C1 segment of cervical spinal cord (tissue), 14 donors: ENCODE results near the gene DAP3.
"Not testable (repeated sequence)": the region's sequence is repeated elsewhere in the genome, so short reads cannot be mapped to it uniquely, and the experiment has no call there.

Experiments
- DNase-seq, 14 donors: peaks; one replicate each; lab custom pipeline; 2025; lab: John Stamatoyannopoulos, UW

Gene DAP3

DNA sequence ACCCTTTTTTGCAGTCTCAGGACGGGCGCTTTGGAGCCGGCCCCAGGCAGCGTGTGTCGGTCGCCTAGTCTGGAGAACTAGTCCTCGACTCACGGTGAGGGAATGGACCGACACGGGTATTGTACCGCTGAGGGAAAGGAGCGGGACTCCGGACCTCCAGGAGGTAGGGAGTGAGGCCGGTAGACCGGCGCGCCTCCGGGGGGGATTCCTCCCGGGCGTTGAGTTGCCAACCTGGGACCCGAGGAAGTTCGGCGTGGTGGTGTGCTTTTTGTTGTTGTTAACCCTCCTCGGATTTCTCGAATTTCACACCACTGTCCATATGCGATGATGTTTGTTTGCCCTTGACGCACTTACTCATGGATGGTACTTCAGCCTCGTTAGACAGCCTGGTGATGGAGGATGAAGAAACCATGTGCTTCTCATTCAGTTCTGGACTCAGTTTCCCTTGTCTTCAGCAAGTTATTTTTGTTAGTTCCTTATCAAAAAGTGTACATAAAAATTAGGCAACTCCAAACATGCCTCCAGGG lies at the start of gene DAP3:
Gene DAP3, plus strand, starts transcription at position 11 of the 527 bp plus-strand sequence. CDS start 20,689 bp downstream, outside the sequence.
- not testable (repeated sequence) for DNase-seq

DNA sequence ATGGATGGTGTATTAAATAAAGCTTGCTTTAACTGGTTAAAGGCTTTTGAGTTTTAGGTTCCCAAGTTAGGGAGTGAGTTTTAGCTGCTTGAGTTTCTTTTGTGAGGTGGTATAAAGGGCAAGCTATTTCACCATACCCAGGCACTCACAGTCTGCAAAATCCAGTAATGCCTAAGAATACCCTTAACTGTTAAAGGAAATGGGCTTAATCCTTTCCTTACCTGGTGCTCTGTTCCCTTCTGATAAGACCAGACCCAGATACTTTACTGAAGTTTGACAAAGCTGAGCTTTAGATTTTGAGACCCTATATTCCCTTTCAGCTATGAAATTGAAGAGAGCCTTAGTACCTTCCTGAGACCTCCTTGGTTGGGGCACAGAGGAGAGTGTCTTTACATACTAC lies 48.5 kb upstream of the DAP3 start:
- no peak for DNase-seq

DNA sequence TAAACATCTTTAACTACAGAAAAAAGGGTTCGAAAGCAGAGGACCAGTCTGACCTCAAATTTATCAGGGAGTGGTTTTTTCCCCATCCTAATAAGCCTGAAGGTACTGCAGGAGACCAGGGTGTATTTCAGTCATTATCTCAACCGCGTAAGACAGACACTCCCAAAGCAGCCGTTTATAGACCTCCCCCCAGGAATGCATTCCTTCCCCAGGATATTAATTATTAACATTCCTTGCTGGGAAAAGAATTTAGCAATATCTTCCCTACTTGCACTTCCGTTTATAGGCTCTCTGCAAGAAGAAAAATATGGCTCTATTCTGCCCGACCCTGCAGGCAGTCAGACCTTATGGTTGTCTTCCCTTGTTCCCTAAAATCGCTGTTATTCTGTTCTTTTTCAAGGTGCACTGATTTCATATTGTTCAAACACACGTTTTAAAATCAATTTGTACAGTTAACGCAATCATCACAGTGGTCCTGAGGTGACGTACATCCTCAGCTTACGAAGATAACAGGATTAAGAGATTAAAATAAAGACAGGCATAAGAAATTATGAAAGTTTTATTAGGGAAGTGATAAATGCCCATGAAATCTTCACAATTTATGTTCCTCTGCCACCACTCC lies 46.2 kb upstream of the DAP3 start:
- not testable (repeated sequence) for DNase-seq

DNA sequence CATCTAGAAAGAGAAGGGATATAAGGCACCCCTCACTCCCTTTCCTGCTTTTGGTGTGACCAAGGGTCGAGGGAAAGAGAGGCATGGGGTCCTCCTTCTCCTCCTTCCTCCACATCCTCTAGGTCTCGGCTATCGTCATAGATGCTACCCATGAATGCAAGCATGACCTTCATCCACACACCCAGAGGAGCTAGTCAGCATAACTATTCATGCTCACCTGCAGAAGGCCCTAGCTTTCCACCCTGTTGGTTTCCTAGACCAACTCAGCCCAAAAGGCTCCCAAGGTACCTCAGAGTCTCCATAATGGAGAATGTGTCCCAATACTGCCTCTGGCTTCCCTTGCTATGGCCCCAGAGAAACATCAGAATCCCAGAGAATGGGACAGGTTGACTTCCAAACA lies 45.7 kb upstream of the DAP3 start:
- DNase-seq: no peak

DNA sequence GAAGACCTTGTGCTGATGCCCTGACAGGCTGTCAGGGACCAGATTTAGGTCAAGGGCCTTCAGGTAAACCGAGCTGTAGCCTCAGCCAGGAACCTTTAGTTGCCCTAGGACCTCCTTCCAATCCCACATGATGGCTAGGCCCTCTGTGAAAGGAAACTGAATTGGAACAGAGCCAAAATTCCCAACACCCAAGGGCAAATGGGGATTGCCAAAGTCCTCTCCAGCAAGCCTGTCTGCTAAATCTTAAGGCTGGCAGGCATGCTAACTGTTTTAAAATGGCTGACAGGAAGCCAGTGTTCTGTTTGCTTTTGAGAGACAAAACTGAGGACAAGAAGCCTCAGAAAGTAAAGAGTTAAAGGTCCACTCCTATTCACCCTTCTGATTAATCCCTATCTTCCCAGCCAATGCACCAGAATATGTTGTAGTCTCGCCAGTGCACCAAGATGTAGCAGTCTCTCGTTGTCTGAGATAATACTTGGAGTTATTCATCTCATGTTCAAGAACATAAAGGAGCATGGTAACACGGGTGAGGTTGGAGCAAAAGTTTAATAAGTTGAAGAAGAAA lies 43.8 kb upstream of the DAP3 start:
- peak in 1 of 14 donors; percentile 12 for DNase-seq

DNA sequence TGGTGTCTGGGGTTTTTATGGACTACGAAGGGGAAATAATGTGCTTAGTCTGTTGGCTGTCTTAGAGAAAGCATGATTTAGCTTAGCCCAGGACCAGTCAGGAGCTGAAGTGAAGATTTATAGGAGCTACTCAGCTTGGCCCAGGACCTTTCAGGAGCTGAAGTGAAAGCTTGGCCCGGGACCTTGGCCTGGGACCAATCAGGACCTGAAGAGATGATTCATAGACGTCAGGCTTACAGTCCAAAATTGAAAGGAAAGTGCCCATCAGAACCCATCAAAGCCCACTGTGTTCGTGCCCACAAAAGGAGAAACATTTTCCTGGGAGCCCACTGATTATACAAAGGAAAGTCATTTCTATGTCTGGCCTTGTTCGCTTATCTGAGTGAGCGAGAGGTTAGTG lies 43.2 kb upstream of the DAP3 start:
- DNase-seq: peak in 1 of 14 donors; percentile 16

DNA sequence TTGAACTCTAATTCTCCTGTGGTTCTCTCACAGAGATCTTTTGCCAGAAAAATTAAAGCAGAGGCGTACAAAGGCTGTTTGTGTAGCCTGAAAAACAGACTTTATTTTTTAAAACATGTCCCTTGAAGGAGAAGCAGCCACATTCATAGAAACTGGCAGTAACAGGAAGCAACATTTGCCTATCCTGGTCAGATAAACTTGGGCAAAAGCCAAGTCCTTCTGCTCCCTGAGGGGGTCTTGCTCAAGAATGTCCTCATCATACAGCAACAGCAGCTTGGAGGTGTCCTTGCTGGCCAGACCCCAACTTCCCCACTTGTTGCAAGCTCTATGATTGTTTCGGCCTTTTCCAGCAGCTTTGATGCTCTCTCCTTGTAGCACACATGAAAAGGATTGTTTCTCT lies 42.6 kb upstream of the DAP3 start:
- DNase-seq: no peak

DNA sequence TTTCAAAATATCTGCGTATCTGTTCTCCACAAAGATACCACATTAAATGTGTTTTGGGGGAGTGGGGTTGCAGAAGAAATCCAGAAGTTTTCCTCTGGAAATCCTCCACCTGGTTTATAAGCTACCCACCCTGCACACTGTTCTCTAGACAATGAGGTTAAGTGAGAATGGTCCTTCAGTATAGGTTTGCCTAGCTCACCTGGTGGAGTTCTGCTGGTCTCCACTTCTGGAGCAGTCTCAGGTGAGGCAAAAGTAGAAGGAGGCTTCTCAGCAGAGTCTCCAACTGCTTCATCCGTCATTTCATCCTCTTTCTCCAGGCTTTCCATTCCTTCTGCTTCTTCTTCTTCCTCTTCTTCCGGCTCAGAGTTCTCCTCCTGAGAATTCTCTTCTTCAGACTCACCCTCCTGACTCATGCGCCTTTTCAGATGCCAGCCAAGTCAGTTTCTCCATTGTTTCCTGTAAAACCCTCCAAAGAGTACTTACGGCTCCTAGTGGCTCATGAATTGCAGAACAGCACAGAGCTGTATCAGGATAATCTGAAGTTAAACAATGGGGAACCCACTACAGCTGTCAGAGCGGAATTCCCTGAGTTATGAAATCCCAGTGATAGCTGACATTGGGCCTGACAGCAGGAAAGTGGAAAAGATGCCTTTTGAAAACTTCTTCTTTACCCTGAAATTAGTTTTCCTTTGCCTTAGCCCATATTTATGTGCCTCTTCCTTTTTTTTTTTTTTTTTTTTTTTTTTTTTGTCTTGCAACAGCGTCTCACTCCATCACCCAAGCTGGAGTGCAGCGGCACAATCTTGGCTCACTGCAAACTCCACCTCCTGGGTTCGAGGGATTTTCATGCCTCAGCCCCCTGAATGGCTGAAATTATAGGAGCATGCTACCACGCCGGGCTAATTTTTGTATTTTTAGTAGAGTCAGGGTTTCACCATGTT lies 40.4 kb upstream of the DAP3 start:
- DNase-seq: peak in 4 of 14 donors; percentile 5 to 17 (median 8)

DNA sequence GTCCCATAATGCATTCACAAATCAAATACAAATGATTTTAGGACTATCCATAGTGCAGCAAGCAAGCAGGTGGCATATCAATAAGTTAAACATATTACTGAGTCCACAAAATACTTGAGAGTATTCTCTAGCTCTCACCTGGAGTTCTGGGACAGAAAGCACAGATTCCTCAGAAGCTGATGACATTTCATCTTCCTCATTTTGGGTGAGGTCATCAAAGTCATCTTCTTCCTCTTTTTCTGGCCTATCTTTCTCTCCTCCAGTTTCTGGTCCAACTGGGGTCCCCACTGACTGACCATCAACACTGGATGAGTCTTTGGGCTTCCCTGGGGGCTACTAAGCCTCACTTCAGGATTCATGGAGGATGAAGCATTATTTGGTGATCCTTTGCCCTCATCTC lies 39.2 kb upstream of the DAP3 start:
- no peak for DNase-seq

DNA sequence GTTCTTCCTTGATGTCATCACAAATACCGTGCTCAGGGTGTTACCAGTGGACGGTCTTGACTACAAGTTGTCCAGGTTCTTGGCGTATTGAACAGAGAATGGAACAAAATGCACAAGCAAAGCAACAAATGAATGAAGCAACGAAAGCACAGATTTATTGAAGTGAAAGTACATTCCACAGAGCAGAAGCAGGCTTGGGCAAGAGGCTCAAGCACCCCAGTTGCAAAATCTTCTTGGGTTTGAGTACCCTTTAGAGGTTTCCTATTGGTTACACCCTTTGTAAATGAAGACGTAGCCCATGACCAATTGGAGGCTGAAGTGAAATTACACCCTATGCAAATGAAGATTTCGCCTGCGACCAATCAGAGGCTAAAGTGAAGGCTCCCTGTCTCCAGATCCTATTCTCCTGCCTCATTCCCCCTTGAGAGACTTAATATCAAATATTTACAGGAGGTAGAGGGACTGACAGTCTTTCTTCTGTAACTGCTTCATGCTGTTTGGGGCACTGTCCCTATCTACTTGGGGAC lies 38.6 kb upstream of the DAP3 start:
- no peak for DNase-seq

DNA sequence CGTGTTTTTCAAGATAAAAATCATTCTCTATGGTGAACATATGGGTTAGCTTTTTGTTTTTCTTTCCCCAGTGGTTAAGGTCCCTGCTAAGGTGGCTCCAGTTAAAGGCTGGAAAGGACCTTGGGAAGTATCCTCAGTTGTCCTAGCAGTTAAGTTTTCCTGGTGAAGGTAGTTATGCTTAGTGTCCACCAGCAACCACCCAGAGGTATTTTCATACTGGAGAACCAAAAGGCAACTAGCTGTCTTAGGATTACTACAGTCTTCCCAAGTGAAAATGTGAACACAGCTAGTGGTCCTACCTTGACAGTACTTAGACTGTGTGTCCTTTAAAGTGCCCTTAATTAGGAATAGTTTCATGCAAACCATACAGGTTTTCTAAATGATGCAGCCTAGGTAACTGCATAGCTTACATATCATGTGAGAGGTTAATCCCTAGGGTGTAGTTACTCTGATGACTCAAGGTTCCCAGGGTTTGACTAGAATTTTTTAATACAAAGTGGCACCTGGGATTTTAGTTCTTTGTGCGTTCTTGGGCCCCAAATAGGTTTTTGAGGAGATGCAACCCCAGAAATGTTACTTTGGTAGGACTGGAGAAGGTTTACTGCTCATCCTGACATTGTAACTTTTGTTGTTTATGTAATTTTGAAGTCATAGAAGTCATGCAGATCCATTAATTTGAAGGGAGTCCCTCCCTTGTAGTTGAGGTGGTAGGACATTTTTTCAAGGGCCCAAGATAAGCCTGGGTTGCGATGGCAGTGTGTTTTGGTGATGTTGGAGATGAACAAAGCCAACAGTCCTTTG lies 36.8 kb upstream of the DAP3 start:
- no peak for DNase-seq

DNA sequence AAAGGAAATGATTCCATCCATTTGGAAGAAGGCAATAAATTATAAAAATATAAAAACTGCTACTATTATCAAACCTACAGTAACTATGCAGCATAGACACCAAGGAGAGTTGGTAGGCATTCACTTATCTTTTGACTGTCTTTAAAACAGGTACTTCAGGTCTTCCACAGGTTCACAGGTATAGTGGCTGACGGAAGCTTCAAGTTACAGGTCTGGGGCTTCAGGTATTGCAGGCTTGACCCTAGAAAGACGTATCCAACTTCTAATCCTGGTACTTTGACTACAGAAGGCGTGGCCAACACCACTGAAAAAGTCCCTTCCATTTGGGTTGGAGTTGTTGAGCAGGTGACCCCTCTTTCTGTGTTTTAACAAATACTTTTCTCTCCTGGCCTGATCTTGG lies 35.9 kb upstream of the DAP3 start:
- no peak for DNase-seq

DNA sequence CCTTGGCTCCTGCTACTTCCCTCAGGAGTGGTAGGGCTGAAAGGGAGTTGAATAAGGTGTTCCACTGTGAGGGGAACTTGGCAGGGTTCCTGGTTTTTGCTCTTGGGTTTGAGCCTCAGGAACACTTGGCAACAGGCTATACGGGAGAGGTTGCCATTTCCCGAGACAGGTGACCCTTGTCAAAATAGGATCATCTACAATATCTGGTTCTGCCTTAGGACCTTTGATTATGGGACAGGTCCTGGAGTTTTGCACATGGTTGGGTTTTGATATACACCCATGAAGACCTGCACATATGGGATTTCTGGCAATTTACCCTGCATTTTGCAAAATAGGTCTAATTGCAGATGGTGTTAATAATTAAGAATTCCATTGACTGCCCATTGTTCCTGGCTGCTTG lies 31.4 kb upstream of the DAP3 start:
- peak in 1 of 14 donors; percentile 45 for DNase-seq

DNA sequence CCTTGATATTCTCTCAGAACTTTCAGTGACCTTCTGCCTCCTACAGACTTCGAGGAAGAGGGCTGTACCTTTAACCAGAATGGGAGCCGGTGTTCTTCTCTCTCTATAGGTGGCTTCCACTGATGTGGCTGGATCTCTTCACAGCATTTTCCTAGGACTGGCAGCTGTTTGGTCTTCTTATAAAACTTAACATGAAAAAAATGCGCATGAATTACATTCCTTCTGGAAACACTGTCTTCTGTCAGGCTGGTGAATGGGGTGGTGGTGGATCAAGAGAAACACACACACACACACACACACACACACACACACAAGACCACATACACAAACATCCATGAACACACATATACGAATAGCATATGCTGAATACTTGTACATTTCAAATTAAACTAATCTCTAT lies 27.7 kb upstream of the DAP3 start:
- DNase-seq: not testable (repeated sequence)

DNA sequence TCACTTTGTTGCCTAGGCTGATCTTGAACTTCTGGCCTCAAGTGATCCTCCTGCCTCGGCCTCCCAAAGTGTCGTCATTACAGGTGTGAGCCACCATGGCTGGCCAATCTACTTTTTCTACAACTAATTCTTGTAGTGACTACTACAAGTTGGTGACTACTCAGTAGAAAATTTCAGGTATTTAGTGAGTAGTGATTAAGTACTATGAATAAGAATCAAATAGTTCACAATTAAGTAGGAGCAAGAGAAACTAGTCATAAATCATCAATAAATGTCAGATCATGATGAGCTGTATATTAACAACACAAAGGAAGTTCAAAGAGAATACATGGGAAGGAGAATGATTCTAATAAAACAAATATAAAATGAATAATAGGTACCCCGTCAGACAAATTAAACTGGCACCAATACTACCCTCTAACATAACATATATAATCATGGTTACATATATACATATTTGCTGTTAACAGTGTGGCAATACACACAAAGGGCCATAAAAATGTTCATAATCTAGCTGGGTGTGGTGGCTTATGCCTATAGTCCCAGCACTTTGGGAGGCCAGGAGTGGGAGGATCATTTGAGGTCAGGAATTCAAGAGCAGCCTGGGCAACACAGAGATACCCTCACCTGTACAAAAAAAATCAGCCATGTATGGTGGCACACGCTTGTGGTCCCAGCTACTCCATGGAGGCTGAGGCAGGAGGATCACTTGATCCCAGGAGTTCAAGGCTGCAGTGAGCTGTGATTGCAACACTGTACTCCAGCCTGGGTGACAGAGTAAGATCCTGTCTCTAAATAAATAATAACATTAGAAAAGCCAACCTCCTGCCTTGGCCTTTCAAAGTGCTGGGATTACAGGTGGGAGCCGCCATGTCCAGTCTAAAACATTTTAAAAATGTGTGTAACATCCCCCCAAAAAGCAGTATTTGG lies 19.4 kb upstream of the DAP3 start:
- no peak for DNase-seq

DNA sequence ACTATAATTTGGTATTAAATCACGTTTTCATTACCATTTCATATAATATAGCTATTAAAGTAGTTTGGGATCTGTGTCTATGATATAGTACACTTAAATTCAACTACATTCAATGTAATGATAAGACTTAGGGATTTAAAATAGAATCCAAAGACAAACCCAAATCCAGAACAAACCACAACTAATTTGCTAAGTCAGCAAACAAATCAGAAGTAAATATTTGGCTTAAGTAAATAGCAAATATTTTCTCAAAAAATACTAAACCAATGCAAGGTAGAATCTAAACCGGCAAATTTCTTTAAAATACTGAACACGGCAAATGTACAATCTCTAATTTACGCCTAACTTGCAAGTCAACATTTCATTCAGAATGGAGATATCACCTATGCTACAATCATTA lies 17.1 kb upstream of the DAP3 start:
- no peak for DNase-seq

DNA sequence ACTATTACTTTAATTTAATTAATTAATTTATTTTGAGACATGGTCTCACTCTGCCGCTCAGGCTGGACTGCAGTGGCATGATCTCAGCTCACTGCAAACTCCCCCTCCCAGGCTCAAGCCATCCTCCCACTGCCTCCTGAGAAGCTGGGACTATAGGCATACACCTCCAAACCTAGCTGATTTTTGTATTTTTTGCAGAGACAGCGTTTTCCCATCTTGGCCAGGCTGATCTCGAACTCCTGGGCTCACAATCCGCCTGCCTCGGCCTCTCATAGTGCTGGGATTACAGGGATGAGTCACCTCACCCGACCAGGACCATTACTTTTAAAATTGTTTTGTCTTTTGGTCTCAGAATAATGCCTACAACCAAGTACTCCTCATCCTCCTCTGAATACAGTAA lies 15.9 kb upstream of the DAP3 start:
- no peak for DNase-seq

DNA sequence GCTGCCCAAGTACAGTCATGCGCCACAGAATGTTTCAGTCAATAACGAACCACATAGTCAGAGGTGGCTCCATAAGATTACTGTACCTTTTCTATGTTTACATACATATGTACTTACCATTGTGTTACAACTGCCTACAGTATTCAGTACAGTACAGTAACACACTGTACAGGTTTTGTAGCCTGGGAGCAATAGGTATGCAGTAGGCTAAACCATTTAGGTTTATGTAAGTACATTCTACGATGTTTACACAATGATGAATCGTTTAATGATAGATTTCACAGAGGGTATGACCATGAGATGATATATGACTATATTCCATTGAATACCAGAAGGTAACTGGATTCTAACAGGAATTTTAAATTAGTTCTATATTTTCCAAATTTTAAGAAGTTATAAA lies 10.9 kb upstream of the DAP3 start:
- no peak for DNase-seq

DNA sequence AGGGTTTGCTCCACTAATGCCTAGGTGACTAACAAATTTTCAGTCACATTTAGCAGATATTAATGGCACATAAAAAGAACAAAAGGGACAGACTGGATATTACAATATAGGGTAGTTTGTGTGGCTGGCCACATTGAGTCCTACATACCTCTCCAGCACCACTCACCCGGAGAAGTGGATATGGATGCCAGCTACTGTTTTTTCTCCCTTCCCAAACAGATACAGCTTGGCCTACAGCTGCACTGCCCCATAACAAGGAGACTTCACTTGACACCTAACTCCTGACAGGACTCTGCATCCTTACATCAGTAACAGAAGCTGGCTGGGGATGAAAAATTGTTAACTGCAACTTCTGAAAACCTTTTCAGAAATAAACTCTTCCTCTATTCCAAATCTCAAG lies 9.9 kb upstream of the DAP3 start:
- not testable (repeated sequence) for DNase-seq

DNA sequence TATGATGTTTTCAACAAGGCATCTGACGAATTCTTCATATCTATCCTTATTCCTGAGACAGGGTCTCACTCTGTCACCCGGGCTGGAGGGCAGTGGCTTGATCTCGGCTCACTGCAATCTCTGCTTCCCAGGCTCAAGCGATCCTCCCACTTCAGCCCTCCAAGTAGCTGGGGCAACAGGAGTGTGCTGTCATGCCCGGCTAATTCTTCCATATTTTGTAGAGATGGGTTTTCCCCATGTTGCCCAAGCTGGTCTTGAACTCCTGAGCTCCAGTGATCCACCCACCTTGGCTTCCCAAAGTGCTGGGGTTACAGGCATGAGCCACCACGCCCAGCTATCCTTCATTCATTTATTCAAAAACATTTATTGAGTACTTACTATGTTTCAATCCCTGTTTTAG lies 8.4 kb upstream of the DAP3 start:
- no peak for DNase-seq
